Embryonic facial prominence (tissue), 1 donor: ENCODE results near the gene DHRS1.
"Not testable (repeated sequence)": the region's sequence is repeated elsewhere in the genome, so short reads cannot be mapped to it uniquely, and the experiment has no call there.

Experiments used
- DNase-seq: peaks from one replicate; pipeline ENCODE4 v3.0.0-alpha.2; 2016; ENCODE audit errors: extremely low spot score

DHRS1 gene

DNA sequence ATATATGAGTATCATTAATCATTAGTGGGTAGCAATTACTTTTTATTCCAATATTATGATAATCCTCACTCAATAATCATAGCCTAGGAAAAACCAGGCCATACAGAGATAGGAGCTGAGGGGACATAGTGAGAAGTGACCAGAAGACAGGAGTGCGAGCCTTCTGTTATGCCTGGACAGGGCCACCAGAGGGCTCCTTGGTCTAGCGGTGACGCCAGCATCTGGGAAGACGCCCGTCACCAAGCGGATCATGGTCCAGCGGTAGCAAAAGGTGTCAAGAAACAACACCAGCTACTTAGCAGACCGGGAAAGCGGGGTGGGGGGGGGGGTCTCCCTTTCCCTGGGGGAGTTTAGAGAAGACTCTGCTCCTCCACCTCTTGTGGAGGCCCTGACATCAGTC is 28.3 kb upstream of the DHRS1 start:
- not testable (repeated sequence) for DNase-seq

DNA sequence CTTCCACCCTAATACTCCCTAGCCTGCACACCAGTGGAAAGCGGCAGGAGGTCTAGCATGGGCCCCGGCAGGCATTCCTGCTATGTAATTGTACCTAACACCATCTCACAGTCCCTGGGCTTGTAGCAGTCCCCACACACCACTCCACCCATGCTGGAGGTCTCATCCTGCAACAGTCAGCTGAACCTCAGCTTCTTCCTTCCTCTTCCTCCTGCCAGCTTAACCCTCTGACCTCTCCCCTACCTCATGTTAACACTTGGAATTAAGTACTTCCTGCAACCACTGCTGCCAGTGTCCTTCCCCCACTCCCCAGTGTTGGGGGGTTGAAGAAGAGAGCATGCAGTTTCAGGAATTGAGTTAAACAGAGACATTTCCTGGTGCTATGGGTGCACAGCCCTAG is 27.7 kb upstream of the DHRS1 start:
- DNase-seq, result no peak

DNA sequence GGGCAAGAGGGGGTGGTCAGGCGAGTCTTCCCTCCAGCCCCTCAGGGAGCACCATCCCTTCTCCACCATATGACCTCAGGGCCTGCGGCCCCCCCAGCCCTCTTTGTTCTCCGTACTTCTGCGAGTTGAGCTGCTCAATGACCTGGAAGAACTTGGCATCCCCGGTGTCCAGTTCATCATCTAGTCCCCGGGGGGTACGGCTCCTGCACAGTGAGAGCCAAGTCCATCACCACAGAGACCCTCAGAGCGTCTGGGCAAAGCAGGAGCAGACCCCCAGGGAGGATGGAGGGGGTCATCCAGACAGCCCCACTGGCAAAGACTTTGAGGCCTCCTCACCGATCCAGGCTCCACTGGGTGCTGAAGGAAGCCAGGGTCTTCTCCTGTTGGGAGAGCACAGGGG is 26.4 kb upstream of the DHRS1 start:
- DNase-seq, result no peak

DNA sequence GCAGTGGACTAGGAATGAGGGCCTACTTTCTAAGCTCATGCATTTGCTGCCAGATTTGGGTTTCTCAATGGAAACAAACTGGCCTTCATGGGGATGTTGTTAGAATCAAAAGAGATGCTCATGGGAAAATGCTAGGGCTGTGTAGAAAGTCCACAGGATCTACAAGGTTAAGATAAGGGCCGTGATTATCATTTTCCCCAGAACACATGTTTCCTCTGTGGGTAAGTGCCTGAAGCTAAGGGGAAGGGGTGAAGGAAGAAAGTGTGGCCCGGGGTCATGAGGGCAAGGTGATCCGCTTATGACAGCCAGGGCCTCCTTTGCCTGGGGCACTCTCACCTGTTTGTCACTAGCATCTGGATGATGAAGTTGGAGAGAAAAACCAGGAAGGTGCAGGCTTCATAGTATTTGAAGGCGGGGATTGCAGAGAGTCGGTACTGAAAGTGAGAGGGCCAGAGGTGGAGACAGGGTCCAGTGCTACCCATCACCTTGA is 25.5 kb upstream of the DHRS1 start:
- no peak for DNase-seq

DNA sequence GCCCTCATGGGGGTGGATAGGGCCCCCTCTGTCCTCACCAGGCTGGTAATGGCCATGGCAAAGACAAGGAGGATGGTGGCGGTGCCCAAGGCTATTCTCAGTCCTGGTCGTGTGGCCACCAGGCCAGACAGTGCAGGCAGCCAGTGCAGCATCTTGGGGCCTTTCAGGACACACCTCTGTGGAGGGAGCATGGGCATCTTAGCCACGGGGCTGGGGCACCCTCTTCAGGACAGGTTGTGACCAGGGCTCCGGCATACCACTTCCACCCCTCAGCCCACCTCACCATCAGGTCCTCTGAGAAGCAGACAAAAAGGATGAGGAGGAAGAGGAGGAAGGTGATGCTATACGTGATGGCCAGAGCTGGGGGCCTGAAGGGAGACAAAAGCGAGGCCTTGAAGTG is 24.4 kb upstream of the DHRS1 start:
- DNase-seq, result no peak

DNA sequence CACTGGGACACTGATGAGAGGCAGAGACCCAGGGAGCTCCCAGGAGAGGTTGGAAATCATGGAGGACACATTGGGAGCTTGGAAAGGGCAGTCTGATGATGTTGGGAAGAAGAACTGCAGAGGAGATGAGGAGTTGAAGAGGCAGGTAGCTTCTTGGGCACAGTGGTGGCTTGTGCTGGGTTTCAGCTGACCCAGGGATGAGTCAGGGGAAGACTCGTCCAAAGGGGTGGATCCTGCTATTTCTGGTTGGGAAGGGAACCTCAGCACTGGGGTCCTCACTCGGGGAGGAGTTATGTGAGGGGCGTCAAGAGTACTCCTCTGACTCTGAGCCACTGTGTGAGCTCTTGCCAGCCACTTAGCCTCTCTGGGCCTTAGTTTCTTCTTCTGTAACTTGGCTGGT is 23.8 kb upstream of the DHRS1 start:
- DNase-seq, result no peak

DNA sequence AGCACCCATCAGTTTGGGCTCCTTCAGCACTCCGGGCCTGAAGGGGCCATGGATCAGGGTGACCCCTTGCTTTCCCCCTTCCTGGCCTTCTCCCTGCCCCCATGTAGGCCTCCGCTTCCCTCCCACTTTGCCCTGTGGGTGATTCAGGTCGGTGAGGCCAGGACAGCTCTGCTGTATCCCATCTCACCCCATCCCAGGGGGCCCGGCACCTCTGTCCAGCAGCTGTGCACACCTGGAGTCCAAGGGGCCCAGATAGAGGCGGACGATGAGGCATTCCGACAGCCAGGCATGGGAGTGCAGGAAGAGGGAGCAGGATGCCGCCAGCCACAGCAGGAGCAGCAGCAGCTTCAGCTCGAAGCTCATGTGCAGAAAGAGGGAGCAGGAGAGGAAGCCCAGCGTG is 23.1 kb upstream of the DHRS1 start:
- no peak for DNase-seq

DNA sequence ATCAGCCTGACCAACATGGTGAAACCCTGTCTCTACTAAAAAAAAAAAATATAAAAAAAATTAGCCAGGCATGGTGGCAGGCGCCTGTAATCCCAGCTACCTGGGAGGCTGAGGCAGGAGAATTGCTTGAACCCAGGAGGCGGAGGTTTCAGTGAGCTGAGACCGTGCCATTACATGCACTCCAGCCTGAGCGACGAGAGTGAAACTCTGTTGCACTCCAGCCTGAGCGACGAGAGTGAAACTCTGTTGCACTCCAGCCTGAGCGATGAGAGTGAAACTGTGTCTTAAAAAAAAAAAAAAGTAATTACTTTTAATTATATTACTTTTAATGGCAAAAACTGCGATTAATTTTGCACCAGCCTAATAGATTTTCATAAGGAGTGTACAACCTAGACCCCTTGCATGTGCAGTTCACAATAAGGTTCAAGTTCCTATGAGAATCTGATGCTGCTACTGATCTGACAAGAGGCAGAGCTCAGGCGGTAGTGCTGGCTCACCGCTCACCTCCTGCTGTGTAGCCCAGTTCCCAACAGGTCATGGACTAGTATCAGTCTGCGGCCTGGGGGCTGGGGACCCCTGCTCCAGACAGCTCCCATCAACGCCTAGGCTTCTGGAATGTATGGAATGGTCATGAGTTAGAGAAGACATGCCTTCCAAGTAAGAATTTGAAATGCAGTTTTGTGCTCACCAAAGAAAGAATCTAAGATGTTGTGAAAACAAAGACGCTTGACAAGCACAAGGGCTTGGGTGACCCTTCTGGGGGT is 21.8 kb upstream of the DHRS1 start:
- no peak for DNase-seq

DNA sequence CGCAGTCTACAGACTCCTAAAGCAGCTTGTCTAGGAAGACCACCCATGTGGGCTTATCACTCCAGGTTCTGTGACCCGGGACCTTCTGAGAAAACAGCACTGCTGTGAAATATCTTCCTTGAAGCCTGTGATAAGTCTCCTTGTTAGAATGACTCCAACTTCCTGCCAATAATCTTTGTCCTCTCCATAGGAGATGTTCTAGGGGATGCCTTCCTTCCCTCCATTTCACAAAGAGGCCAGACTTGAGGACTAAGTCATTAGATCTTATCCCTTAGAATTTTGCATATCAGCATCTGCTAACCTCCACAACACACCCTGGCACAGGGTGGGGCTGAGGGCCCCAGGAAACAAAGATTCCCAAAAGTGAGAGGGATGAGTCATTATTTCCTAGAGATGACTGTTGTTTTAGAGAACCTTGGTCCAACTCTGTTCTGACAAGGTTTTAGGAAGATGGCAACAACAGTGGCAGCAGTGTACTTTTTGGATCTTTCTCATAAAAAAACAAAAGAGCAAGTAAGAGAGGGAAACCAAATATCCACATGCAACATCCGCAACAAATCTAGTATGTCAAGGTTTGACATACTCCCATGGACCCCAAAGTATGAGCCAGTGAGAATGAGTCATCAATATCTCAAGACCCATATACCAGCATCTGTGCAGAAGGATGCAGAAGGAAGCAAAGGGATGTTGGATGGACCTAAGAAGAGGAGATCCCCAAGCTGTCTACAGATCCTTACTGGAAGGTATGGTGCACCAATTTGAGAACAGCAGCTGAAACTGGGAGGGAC is 17.8 kb upstream of the DHRS1 start:
- no peak for DNase-seq

DNA sequence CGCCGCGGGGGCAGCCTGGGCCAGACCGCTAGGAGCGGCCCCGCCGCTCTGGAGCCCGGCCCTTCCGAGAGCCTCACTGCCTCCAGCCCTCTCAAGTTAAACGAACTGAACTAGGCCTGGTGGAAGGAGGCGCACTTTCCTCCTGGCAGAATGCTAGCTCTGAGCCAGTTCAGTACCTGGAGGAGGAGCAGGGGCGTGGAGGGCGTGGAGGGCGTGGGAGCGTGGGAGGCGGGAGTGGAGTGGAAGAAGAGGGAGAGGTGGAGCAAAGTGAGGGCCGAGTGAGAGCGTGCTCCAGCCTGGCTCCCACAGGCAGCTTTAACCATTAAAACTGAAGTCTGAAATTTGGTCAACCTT is 17.0 kb upstream of the DHRS1 start:
- DNase-seq, result no peak

DNA sequence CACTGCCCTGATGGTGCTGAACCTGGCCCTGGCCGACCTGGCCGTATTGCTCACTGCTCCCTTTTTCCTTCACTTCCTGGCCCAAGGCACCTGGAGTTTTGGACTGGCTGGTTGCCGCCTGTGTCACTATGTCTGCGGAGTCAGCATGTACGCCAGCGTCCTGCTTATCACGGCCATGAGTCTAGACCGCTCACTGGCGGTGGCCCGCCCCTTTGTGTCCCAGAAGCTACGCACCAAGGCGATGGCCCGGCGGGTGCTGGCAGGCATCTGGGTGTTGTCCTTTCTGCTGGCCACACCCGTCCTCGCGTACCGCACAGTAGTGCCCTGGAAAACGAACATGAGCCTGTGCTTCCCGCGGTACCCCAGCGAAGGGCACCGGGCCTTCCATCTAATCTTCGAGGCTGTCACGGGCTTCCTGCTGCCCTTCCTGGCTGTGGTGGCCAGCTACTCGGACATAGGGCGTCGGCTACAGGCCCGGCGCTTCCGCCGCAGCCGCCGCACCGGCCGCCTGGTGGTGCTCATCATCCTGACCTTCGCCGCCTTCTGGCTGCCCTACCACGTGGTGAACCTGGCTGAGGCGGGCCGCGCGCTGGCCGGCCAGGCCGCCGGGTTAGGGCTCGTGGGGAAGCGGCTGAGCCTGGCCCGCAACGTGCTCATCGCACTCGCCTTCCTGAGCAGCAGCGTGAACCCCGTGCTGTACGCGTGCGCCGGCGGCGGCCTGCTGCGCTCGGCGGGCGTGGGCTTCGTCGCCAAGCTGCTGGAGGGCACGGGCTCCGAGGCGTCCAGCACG is 16.4 kb upstream of the DHRS1 start:
- DNase-seq, result no peak

DNA sequence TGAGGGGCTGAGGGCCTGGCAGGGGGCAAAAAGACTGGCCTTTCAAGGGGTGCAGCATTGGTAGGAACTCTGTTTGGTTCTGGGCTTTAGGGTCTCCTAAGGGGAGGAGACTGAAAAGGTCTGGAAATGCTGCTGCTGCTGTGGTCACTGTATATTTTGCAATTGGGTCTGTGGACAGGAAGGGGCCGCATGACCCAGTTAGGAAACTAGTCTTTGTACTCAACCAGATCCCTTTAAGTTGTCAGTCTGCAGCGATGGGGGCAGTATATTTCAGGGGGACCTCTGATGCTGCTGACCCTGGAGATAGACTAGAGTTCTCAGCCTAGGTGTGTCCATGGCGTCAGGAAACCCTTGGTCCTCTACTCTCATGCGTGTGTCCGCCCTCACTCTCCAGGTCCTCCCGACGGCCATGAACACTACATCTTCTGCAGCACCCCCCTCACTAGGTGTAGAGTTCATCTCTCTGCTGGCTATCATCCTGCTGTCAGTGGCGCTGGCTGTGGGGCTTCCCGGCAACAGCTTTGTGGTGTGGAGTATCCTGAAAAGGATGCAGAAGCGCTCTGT is 15.7 kb upstream of the DHRS1 start:
- no peak for DNase-seq

DNA sequence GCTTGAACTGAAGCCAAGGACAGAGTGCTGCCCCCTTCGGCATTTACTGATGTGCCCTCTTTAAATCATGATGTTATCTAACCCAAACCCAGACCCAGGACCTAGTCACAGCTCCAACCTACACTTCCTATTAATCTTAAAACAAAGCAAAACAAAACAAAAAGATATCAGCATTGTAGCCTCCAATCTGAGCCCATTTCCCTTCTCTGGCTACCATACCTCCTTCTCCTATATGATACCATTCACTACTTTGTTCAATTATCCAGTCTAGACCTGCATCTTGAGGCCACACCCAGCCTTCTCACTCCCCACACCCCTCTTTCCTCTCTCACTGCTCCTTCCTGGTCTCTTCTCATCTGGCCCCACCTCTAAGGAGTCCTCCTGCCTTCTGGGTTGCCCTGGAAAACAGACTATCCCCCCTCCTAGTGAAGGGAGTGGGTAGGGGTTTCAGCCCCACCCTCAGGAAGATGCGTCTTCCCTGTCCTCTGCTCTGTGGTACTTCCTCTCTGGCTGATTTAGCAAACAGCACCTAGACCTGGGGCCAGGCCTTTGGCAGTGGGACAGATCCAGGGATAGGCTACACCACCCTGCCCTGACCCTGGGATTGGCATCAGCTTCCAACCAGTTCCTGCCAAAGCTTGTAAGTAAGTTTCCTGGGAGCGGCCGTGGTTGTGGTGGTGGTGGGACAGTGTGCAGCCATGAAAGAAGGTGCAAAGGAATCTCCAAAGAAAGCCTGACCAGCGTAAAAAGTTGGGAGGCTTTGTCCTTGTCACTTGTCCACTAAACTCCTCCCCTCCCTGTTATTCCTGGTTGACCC is 15.0 kb upstream of the DHRS1 start:
- DNase-seq, result no peak

DNA sequence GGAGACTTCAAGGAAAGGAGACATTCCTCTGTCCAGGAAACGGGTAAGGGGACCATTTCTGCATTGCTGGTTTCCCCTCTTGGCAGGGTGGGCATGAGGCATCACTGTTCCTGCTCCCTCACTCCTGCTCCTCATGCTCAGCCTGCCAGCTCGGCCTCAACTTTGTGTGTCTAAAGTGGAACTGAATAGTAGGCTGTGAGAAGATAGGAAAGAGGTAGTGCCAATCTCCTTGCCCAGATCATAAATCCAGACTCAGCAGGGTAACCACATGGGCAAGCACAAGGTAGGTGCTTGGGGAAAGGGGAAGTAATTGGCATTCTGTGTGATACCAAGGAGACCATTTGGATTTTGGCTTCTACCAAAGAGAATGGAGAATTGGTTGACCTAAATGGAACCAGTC is 14.3 kb upstream of the DHRS1 start:
- DNase-seq, result no peak

DNA sequence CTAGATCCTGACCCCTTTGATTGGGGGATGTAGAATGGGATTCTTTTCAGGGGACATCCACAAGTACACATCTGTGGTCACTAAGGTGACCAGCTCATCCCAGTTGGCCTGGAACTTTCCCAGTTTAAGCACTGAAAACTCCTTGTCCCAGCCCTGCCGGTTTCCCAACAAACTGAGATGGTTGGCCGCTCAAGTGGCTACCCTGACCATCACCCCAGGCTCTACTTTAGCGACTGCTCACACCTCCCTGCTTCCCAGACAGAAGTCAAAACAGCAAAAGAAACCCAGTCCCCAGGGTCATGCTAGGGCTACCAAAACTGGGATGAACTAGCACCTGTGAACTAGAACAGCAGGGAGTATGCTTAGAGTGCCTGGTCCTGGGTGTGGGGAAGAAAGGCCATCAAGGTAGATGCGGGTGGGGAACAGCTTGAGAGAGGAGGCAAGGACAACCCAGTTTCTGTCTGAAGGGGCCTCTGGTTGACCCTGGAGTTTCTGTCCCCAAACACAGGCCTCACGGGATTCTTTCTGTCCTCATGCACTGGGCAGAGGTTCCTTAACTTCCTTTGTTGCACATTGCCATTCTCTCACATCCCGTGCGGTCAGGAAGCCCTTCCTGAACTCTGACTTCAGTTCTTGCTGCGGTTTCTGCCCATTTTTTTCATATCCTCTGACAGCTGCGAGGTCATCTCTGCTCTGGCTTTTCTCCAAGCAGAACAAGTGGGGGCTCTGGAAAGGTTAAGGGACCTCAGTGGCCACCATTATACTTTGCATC is 13.3 kb upstream of the DHRS1 start:
- DNase-seq, result no peak

DNA sequence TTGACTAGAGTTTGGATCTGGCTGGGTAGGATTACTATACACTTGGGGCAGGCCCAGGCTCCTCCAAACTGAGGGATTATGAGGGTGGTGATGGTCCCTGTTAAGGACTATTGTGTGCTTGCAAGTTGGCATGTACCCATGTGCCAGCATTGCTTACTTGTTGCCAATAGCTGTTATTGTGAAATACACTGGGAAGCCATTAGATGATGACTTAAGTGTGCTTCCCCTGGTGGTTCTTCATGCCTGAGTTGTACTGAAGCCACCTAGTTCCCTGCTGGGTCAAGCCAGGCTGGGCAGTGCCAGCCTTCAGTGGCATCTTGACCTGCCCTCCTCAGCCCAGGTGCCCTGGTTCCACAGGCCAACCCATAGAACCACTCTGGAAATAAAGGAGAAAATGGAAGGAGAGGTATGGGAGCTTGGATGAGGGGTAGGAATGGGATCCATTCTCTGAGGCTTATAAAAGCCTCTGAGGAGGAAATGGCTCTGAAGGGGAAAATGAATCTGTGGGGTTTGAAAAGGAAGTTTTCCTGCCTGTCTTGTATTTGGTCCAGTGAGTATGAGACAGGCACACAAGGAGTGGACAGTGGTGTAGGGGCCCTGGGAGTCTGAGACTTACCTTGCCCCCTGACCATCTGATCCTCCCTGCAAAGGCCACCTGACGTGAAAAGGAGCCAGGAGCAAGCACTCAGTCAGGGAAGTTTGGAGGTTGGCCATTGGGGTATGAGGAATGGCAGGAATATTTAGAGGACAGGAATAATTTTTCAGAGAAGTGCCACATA is 12.4 kb upstream of the DHRS1 start:
- DNase-seq, result no peak

DNA sequence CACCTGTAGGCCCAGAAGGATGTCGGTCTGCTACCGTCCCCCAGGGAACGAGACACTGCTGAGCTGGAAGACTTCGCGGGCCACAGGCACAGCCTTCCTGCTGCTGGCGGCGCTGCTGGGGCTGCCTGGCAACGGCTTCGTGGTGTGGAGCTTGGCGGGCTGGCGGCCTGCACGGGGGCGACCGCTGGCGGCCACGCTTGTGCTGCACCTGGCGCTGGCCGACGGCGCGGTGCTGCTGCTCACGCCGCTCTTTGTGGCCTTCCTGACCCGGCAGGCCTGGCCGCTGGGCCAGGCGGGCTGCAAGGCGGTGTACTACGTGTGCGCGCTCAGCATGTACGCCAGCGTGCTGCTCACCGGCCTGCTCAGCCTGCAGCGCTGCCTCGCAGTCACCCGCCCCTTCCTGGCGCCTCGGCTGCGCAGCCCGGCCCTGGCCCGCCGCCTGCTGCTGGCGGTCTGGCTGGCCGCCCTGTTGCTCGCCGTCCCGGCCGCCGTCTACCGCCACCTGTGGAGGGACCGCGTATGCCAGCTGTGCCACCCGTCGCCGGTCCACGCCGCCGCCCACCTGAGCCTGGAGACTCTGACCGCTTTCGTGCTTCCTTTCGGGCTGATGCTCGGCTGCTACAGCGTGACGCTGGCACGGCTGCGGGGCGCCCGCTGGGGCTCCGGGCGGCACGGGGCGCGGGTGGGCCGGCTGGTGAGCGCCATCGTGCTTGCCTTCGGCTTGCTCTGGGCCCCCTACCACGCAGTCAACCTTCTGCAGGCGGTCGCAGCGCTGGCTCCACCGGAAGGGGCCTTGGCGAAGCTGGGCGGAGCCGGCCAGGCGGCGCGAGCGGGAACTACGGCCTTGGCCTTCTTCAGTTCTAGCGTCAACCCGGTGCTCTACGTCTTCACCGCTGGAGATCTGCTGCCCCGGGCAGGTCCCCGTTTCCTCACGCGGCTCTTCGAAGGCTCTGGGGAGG is 11.3 kb upstream of the DHRS1 start, which contains the start of gene LTB4R:
TSS of gene LTB4R (plus strand) at position 857 of the 959 bp plus-strand sequence. CDS start 4,150 bp downstream, outside the sequence.
- peak; percentile 46 for DNase-seq

DNA sequence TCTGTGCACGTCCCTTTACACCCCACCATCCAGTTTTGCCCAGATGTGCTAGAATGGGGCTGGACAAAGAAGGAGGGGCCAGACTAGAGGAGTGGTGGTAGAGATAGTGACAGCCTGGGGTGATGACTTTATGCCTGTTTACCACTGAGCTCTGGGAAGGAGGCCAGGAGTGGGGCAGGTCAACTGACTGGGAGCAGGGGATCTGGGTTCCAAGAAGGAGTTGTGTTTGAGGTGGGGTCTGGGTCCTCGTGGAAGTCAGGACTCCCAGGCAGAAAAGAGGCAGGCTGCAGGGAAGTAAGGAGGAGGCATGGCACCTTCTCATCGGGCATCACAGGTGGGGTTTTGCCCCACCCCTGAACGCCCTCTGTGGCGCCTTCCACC is 10.7 kb upstream of the DHRS1 start:
- DNase-seq, result no peak
